ENCODE results near the gene GRIN2A.

GRIN2A gene

DNA sequence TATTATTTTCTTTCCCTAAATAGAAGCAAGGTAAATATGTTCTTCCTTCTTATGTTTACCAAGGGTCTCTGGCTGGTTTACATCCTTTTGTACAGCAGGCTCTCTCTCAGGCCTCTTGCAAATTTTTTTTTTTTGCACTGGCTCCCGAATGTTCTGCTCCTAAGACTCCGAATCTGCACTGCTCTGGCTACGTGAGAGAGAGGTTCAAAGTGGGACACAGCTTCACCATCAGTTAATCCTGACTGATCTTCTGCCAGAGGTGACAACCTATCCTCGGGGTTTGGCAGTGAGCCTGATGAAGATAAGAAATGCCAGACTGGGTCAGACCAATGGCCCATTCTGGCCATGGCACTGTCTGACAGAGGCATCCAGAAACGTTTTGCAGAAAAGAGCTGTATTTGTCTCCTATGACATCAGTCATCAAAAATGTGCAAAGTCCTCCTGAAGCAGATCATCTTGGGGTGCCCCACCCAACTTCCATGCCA lies 136.9 kb downstream of the GRIN2A start:
- H3K27me3 ChIP-seq (ENCODE audit: insufficient read depth, low read length), result no peaks in the 10 kb centered on the region
- no peaks in the 10 kb centered on the region for H3K9me3 ChIP-seq (ENCODE audit: insufficient read depth, low read depth, low read length)
- no peak overlapping the region for H3K9ac ChIP-seq (ENCODE audit: low read depth, low read length)
- H3K4me1 ChIP-seq (ENCODE audit: insufficient read depth, low read length), result no peaks in the 10 kb centered on the region
- H3K4me3 ChIP-seq (ENCODE audit: low read length), result no peak overlapping the region
- no peaks in the 10 kb centered on the region for H3K36me3 ChIP-seq (ENCODE audit: insufficient read depth, low read depth, low read length)
- H3K27ac ChIP-seq (ENCODE audit: low read length), result no peak overlapping the region

DNA sequence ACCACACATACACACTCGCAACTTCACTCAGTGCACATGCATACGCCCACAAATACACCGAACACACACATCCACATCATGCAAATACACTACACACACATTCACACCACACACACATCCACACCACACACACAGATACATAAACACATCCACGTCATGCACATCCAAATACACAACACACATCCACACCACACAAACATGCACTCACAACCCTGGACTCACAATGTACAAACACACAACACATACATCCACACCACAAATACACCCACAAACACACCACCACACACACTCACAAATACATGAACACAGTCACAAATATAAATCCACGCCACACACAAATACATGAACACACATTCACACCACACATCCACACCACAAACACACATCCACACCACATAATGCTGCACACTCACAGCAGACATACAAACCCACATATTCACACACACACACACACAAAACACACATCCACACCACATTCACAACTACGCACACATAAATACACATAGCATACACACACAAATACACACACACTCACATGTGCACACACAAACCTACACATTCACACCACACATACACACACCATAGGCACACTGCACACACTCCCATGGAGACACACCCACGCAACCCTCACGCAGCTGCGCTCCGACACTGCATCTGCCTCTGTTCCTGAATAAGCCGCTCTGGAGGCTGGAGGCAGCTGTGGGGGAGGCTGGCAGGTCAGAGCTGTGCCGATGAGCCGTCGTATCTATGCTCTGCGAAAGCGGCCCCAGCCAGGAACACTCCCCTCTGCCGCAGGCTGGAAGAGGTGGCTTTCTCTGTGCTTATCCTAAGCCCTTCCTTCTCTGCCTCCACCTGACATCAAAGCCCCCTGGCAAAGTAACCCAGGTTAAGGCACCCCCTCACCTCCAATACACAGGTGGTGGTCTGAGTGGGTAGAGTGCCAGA lies 141.8 kb downstream of the GRIN2A start:
- Histone ChIP-seq H3K9ac (ENCODE audit: low read depth, low read length) (no peak overlapping the region), H3K27ac (ENCODE audit: low read length) (no peak overlapping the region), H3K4me1 (ENCODE audit: insufficient read depth, low read length) (no peaks in the 10 kb centered on the region; the same call in 1 of the 2 replicates), H3K4me3 (ENCODE audit: low read length) (no peak overlapping the region), H3K9me3 (ENCODE audit: insufficient read depth, low read depth, low read length) (no peaks in the 10 kb centered on the region), H3K27me3 (ENCODE audit: insufficient read depth, low read length) (no peaks in the 10 kb centered on the region), H3K36me3 (ENCODE audit: insufficient read depth, low read depth, low read length) (no peaks in the 10 kb centered on the region)

DNA sequence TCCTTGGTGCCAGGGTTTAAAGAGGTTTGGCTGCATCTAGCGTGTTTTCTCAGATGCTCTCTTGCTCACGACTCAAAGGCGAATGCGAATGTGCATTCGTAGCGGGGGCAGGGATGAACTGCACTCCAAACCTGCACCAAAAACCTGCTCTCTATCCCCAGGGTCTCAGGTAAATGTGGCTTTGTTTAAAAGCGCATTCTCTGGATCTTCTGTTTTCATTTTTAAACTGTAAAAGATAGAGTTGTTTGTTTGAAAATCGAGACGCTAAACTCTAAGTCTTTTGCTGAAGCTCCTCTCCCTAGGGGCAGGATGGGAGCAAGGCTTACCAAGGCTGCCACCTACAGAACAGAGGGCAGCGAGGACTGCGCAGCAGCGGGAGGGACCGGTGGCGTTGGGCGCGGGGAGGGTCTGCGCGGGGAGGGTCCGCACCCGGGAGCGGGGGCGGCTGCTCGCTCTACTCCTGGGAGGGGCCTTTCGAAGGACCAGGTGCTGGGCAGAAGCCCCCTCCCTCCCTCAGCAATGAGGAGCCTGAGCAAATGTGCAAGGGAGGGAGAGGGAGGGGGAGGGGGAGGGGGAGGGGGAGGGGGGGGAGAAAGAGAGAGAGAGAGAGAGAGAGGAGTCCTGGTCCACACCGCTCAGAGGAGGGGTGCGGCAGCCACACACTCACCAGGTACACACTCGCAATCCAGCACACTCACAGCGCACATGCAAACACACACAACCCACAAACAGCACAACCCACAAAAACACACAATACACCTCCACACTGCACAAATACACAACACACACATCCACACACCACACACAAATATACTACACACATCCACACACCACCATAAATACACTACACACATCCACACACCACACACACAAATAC lies 142.8 kb downstream of the GRIN2A start:
- H3K4me1 ChIP-seq (ENCODE audit: insufficient read depth, low read length), result no peaks in the 10 kb centered on the region; the same call in 1 of the 2 replicates
- H3K9ac ChIP-seq (ENCODE audit: low read depth, low read length), result peak overlapping the region; percentile 76; the same call in 1 of the 2 replicates
- H3K27me3 ChIP-seq (ENCODE audit: insufficient read depth, low read length), result no peaks in the 10 kb centered on the region
- H3K27ac ChIP-seq (ENCODE audit: low read length), result no peak overlapping the region
- H3K36me3 ChIP-seq (ENCODE audit: insufficient read depth, low read depth, low read length), result no peaks in the 10 kb centered on the region
- peak overlapping the region; percentile 76 for H3K4me3 ChIP-seq (ENCODE audit: low read length)
- no peaks in the 10 kb centered on the region for H3K9me3 ChIP-seq (ENCODE audit: insufficient read depth, low read depth, low read length)

DNA sequence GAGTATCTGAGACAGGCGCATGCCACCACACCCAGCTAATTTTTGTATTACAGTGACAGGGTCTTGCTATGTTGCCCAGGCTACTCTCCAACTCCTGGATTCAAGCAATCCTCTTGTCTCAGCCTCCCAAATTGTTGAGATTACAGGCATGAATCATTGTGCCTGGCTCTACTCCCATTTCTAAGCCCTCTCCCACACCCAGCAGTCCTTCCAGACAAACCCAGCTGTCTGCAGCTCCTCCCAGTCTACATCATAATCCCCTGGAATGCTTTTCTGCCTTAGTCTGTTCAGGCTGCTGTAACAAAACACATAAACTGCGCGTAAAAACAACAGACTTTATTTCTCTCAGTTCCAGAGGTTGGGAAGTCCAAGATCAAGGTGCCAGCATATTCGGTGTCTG lies 144.5 kb downstream of the GRIN2A start:
- no peaks in the 10 kb centered on the region; the same call in 1 of the 2 replicates for H3K4me1 ChIP-seq (ENCODE audit: insufficient read depth, low read length)
- no peaks in the 10 kb centered on the region for H3K9me3 ChIP-seq (ENCODE audit: insufficient read depth, low read depth, low read length)
- H3K9ac ChIP-seq (ENCODE audit: low read depth, low read length), result no peak overlapping the region
- no peak overlapping the region for H3K4me3 ChIP-seq (ENCODE audit: low read length)
- H3K27me3 ChIP-seq (ENCODE audit: insufficient read depth, low read length), result no peaks in the 10 kb centered on the region
- H3K27ac ChIP-seq (ENCODE audit: low read length), result no peak overlapping the region
- no peaks in the 10 kb centered on the region for H3K36me3 ChIP-seq (ENCODE audit: insufficient read depth, low read depth, low read length)

DNA sequence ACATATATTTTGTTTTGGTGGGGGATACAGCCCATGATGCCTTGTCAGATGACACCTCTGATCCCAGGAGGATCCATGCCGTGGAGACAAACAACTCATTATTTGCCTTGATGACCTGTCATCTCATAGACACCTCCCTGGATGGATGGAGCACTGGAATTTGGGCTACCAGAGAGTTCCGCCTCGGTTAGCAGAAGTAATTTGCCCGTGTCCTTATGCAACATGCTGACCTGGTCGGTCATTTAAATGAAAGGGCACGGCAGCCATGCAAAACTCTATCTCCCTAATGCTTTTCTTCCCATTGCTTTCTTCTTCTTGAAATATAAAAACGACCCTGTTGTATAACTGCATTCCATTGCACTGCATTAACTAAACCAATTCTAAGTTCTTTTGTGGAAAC lies 145.3 kb downstream of the GRIN2A start:
- H3K27ac ChIP-seq (ENCODE audit: low read length), result no peak overlapping the region
- H3K9ac ChIP-seq (ENCODE audit: low read depth, low read length), result no peak overlapping the region
- no peak overlapping the region for H3K4me3 ChIP-seq (ENCODE audit: low read length)
- H3K36me3 ChIP-seq (ENCODE audit: insufficient read depth, low read depth, low read length), result no peaks in the 10 kb centered on the region
- H3K4me1 ChIP-seq (ENCODE audit: insufficient read depth, low read length), result no peaks in the 10 kb centered on the region; the same call in 1 of the 2 replicates
- H3K27me3 ChIP-seq (ENCODE audit: insufficient read depth, low read length), result no peaks in the 10 kb centered on the region
- H3K9me3 ChIP-seq (ENCODE audit: insufficient read depth, low read depth, low read length), result no peaks in the 10 kb centered on the region

DNA sequence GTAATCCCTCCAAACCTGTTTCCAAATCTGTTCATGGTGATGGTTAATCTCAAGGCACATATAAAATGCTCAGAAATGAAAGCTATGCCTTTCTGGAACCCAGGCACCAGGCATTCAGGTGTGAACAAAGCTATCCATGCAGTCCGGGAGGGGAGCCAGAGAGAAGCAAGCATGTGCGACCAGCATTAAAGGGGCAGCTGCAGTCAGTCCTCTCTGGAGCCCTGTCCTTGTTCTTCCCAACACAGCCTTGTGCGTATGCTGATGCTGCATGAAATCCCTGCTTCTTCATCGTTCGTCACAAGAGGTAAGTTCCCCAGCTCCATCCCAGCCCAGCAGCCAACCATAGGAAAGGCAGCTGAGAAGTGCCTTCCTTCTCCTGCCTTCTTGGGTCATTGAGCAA lies 148.7 kb downstream of the GRIN2A start:
- Histone ChIP-seq H3K27me3 (ENCODE audit: insufficient read depth, low read length) (no peaks in the 10 kb centered on the region), H3K27ac (ENCODE audit: low read length) (no peak overlapping the region), H3K9ac (ENCODE audit: low read depth, low read length) (no peak overlapping the region), H3K9me3 (ENCODE audit: insufficient read depth, low read depth, low read length) (no peaks in the 10 kb centered on the region), H3K36me3 (ENCODE audit: insufficient read depth, low read depth, low read length) (no peaks in the 10 kb centered on the region), H3K4me3 (ENCODE audit: low read length) (no peak overlapping the region), H3K4me1 (ENCODE audit: insufficient read depth, low read length) (no peaks in the 10 kb centered on the region; the same call in 1 of the 2 replicates)

DNA sequence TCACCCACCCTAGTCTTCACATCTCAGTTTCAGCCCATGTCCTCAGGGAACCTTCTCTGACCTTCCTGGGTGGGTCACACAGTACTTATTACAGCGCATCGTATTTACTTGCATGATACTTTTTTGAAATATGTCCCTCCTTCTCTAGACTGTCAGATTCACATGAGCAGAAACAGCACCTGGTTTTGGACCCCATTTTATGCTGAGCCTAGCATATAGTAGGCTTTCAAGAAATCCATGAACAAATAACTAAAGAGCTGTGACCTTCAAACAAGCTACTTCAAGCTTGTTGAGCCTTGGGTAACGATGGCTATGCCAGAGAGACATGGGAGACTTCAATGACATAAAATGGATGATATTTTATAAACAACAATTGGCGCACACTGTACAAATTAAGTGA lies 150.3 kb downstream of the GRIN2A start:
- H3K36me3 ChIP-seq (ENCODE audit: insufficient read depth, low read depth, low read length), result no peaks in the 10 kb centered on the region
- no peaks in the 10 kb centered on the region for H3K4me1 ChIP-seq (ENCODE audit: insufficient read depth, low read length)
- no peaks in the 10 kb centered on the region for H3K9me3 ChIP-seq (ENCODE audit: insufficient read depth, low read depth, low read length)
- H3K4me3 ChIP-seq (ENCODE audit: low read length), result no peak overlapping the region
- no peak overlapping the region for H3K27ac ChIP-seq (ENCODE audit: low read length)
- H3K9ac ChIP-seq (ENCODE audit: low read depth, low read length), result no peak overlapping the region
- no peaks in the 10 kb centered on the region for H3K27me3 ChIP-seq (ENCODE audit: insufficient read depth, low read length)

DNA sequence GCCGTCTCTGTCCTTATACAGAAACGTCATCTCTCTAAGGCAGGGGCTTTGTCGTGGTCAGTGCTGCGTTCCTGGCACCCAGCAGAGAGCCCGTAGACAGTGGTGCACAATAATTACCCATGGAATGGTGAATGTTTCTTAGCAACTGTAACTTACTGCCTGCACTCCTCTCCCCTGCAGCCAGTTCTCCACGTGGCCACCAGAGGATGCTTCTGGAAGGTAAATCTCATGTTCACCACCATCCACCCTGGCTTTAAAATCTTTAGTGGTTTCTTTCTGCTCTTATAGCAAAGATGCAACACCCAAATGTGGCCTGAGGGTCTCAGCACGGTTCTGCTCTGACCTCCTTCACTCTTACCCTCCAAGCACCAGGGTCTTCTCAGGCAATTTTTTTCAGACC lies 150.8 kb downstream of the GRIN2A start:
- Histone ChIP-seq H3K4me1 (ENCODE audit: insufficient read depth, low read length) (no peaks in the 10 kb centered on the region), H3K27me3 (ENCODE audit: insufficient read depth, low read length) (no peaks in the 10 kb centered on the region), H3K9ac (ENCODE audit: low read depth, low read length) (no peak overlapping the region), H3K9me3 (ENCODE audit: insufficient read depth, low read depth, low read length) (no peaks in the 10 kb centered on the region), H3K27ac (ENCODE audit: low read length) (no peak overlapping the region), H3K36me3 (ENCODE audit: insufficient read depth, low read depth, low read length) (no peaks in the 10 kb centered on the region), H3K4me3 (ENCODE audit: low read length) (no peak overlapping the region)

DNA sequence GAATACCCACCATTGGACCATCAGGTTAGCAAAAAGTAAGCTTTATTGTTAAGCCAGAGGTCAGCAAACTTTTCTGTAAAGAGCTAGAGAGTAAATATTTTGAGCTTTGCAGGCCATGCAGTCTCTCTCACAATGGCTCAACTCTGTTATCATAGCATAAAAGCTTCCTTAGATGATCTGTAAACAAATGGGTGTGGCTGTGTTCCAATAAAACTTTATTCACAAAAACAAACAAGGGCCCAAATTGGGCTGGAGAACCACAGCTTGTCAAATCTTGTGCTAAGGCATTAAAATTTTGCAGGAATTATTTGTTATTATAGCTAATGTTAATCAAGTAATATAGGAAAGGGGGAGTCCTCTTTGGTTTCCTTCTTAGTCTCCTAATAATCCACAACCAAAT lies 153.6 kb downstream of the GRIN2A start:
- H3K27me3 ChIP-seq (ENCODE audit: insufficient read depth, low read length), result no peaks in the 10 kb centered on the region
- no peaks in the 10 kb centered on the region for H3K4me1 ChIP-seq (ENCODE audit: insufficient read depth, low read length)
- H3K27ac ChIP-seq (ENCODE audit: low read length), result no peak overlapping the region
- no peak overlapping the region for H3K4me3 ChIP-seq (ENCODE audit: low read length)
- H3K9ac ChIP-seq (ENCODE audit: low read depth, low read length), result no peak overlapping the region
- no peaks in the 10 kb centered on the region for H3K36me3 ChIP-seq (ENCODE audit: insufficient read depth, low read depth, low read length)
- H3K9me3 ChIP-seq (ENCODE audit: insufficient read depth, low read depth, low read length), result no peaks in the 10 kb centered on the region

DNA sequence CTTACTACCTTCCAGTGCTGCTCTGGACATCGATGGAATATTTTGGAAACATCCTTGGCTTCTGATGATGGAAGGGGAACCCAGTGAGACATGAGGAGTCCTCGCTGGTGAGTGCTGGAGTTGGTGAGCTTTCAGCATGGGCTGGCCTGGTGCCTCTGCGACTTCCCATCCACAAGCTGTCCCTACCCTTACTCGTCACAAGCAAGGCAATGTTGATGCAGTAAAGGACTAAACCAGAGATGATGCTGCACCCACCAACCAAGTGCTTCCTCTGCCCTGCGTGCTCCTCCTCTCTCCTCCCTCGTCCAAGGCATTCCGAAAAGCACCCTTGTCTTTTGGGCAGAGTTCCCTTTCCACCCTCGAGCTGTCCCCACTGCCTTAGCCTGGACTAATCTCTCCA lies 154.7 kb downstream of the GRIN2A start:
- Histone ChIP-seq H3K36me3 (ENCODE audit: insufficient read depth, low read depth, low read length) (no peaks in the 10 kb centered on the region), H3K27ac (ENCODE audit: low read length) (no peak overlapping the region), H3K9ac (ENCODE audit: low read depth, low read length) (no peak overlapping the region), H3K4me3 (ENCODE audit: low read length) (no peak overlapping the region), H3K27me3 (ENCODE audit: insufficient read depth, low read length) (no peaks in the 10 kb centered on the region), H3K4me1 (ENCODE audit: insufficient read depth, low read length) (no peaks in the 10 kb centered on the region), H3K9me3 (ENCODE audit: insufficient read depth, low read depth, low read length) (no peaks in the 10 kb centered on the region)

DNA sequence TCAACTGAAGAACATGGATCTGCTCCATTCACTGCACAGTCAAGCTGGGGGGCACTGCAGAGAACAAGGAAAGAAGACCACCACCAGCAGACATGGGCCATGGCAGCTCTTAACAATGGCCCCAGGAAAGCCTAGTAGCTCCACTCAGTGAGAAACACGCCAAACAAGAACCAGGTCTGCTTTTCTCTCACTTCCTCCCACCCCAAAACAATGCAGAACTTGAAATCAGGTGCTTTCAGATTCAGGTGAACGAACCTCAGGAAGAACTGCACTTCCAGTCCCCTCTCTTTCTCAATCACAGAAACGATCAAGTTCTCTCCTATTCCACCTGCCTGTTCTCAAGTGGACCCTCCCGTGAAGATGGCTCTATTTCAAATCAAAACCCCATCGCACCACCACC lies 155.6 kb downstream of the GRIN2A start:
- H3K4me1 ChIP-seq (ENCODE audit: insufficient read depth, low read length), result no peaks in the 10 kb centered on the region
- no peak overlapping the region for H3K9ac ChIP-seq (ENCODE audit: low read depth, low read length)
- H3K9me3 ChIP-seq (ENCODE audit: insufficient read depth, low read depth, low read length), result no peaks in the 10 kb centered on the region
- no peaks in the 10 kb centered on the region for H3K36me3 ChIP-seq (ENCODE audit: insufficient read depth, low read depth, low read length)
- H3K4me3 ChIP-seq (ENCODE audit: low read length), result no peak overlapping the region
- no peaks in the 10 kb centered on the region for H3K27me3 ChIP-seq (ENCODE audit: insufficient read depth, low read length)
- no peak overlapping the region for H3K27ac ChIP-seq (ENCODE audit: low read length)

Data from iPS-20b (cell line).